ENCODE measurements around the gene TRUB1. TPM values are rescaled to one million over a fixed set of nuclear protein-coding genes. Genes with fewer than 3 reads are reported as not detected.

TRUB1 gene
- total RNA-seq, 1 donor from 2014 or later: 21.2 TPM

DNA sequence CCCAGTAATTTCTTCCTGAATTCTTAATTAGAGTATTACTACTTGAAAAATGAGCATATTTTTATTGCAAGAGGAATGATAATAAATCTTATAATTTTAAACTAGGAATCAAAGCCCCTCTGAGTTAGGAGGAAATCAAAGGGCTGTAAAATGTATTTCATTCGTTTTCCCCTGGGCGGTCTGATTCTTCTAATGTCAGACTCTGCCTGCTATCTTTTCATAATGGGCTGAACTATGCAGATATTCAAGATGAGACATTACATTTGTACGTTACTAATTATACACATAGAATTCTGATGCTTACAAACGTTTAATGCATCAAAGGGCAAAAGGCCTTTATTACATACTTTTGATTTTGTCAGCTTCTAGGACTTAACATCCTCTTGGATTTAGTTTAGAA lies 16.0 kb upstream of the TRUB1 start:
- DNase-seq (ENCODE audit: low spot score, unreplicated experiment): no peak
- Mint-ChIP-seq H3K27me3 (no peaks in the 10 kb centered on the region), H3K36me3 (ENCODE audit: insufficient read depth) (no peaks in the 10 kb centered on the region), H3K27ac (no peak overlapping the region), H3K4me3 (ENCODE audit: low read depth) (no peak overlapping the region), H3K9me3 (ENCODE audit: low read depth) (no peaks in the 10 kb centered on the region), H3K4me1 (ENCODE audit: low read depth) (peaks cover 6% of the 10 kb centered on the region)
- TF ChIP-seq, protein P1, sequence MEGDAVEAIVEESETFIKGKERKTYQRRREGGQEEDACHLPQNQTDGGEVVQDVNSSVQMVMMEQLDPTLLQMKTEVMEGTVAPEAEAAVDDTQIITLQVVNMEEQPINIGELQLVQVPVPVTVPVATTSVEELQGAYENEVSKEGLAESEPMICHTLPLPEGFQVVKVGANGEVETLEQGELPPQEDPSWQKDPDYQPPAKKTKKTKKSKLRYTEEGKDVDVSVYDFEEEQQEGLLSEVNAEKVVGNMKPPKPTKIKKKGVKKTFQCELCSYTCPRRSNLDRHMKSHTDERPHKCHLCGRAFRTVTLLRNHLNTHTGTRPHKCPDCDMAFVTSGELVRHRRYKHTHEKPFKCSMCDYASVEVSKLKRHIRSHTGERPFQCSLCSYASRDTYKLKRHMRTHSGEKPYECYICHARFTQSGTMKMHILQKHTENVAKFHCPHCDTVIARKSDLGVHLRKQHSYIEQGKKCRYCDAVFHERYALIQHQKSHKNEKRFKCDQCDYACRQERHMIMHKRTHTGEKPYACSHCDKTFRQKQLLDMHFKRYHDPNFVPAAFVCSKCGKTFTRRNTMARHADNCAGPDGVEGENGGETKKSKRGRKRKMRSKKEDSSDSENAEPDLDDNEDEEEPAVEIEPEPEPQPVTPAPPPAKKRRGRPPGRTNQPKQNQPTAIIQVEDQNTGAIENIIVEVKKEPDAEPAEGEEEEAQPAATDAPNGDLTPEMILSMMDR (IDR thresholded peaks at IDR 0.05; ENCODE audit: unreplicated experiment): no peak

DNA sequence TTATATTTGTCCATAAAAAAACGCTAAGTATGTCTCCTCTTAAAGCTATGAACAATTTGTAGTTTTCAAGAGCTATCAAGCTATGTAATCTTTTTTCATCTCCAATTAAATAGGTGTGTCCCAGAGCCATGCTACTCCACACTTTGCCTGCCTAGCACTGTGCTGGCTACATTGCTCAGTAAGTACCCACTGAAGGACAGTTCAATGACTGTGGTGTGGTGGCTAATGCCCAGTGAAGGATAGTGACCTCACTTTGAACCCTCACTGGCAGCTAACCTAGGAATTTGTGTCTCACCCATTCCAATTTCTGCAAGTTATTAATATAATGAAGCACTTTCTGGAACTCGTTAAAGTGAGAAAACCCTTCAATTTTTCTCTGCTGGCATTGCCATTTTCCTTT lies 14.4 kb upstream of the TRUB1 start:
- Mint-ChIP-seq H3K36me3 (ENCODE audit: insufficient read depth) (no peaks in the 10 kb centered on the region), H3K27ac (no peak overlapping the region), H3K4me1 (ENCODE audit: low read depth) (peaks cover 2% of the 10 kb centered on the region), H3K4me3 (ENCODE audit: low read depth) (no peak overlapping the region), H3K9me3 (ENCODE audit: low read depth) (no peaks in the 10 kb centered on the region), H3K27me3 (no peaks in the 10 kb centered on the region)
- TF ChIP-seq, protein P1 (IDR thresholded peaks at IDR 0.05; ENCODE audit: unreplicated experiment): no peak
- DNase-seq (ENCODE audit: low spot score, unreplicated experiment): no peak

- H3K4me1 Mint-ChIP-seq (ENCODE audit: low read depth): peaks cover 2% of the 10 kb centered on the region
- no peaks in the 10 kb centered on the region for H3K36me3 Mint-ChIP-seq (ENCODE audit: insufficient read depth)
- TF ChIP-seq, protein P1 (IDR thresholded peaks at IDR 0.05; ENCODE audit: unreplicated experiment): no peak
- H3K9me3 Mint-ChIP-seq (ENCODE audit: low read depth): no peaks in the 10 kb centered on the region
- no peaks in the 10 kb centered on the region for H3K27me3 Mint-ChIP-seq
- H3K27ac Mint-ChIP-seq: no peak overlapping the region
- no peak for DNase-seq (ENCODE audit: low spot score, unreplicated experiment)
- no peak overlapping the region for H3K4me3 Mint-ChIP-seq (ENCODE audit: low read depth)
Observed at GRCh38 chr10:114925587-114926586, 12.1 kb upstream of the TRUB1 start.

GRCh38 chr10:114928818-114929217 lies 9.2 kb upstream of the TRUB1 start:
- H3K9me3 Mint-ChIP-seq (ENCODE audit: low read depth): no peaks in the 10 kb centered on the region
- no peaks in the 10 kb centered on the region for H3K27me3 Mint-ChIP-seq
- no peak for DNase-seq (ENCODE audit: low spot score, unreplicated experiment)
- no peaks in the 10 kb centered on the region for H3K36me3 Mint-ChIP-seq (ENCODE audit: insufficient read depth)
- TF ChIP-seq, protein P1 (IDR thresholded peaks at IDR 0.05; ENCODE audit: unreplicated experiment): no peak
- H3K4me1 Mint-ChIP-seq (ENCODE audit: low read depth): peaks cover 2% of the 10 kb centered on the region
- H3K27ac Mint-ChIP-seq: no peak overlapping the region
- no peak overlapping the region for H3K4me3 Mint-ChIP-seq (ENCODE audit: low read depth)

GRCh38 chr10:114930320-114930719 lies 7.7 kb upstream of the TRUB1 start:
- Mint-ChIP-seq H3K27me3 (no peaks in the 10 kb centered on the region), H3K4me3 (ENCODE audit: low read depth) (no peak overlapping the region), H3K27ac (no peak overlapping the region), H3K9me3 (ENCODE audit: low read depth) (no peaks in the 10 kb centered on the region), H3K36me3 (ENCODE audit: insufficient read depth) (no peaks in the 10 kb centered on the region), H3K4me1 (ENCODE audit: low read depth) (peaks cover 2% of the 10 kb centered on the region)
- TF ChIP-seq, protein P1 (IDR thresholded peaks at IDR 0.05; ENCODE audit: unreplicated experiment): no peak
- no peak for DNase-seq (ENCODE audit: low spot score, unreplicated experiment)

Measured in progenitor cell of endocrine pancreas (in vitro differentiated cells).